BJ (cell line): ENCODE measurements around the gene DBN1. TPM values are rescaled to one million over a fixed set of nuclear protein-coding genes. Genes with fewer than 3 reads are reported as not detected.
A peak's percentile ranks its signal among the peaks of the same experiment; 100 is the strongest.

Source experiments
- CTCF ChIA-PET: fragments of 350-600 bp; formaldehyde crosslinking; extraction: SDS; loops from one replicate; lab custom pipeline; 2021; ENCODE audit warnings: antibody characterized with exemption, inconsistent platforms; lab: Yijun Ruan, JAX
- POLR2A ChIA-PET: fragments of 300-600 bp; sonication (Branson Sonifier 250); formaldehyde crosslinking; extraction: SDS; loops from one replicate; lab custom pipeline; 2021; ENCODE audit warnings: antibody characterized with exemption; lab: Charles Lee
- DNase-seq: peaks from one replicate; pipeline ENCODE4 v3.0.0-alpha.2; 2011; ENCODE audit warnings: low read depth
- H3K27me3 ChIP-seq: 2 replicates; pipeline ENCODE4 v1.6.0; 2011; ENCODE audit warnings: low read length; ENCODE audit not compliant: control insufficient read depth, insufficient read depth
- H3K36me3 ChIP-seq: 2 replicates; pipeline ENCODE4 v1.5.1; 2011; ENCODE audit warnings: low read length; ENCODE audit not compliant: control insufficient read depth, insufficient read depth
- H3K4me3 ChIP-seq: 2 replicates; pipeline ENCODE4 v1.5.1; 2011; ENCODE audit warnings: low read depth, mild to moderate bottlenecking, control low read depth, low read length
- CTCF ChIP-seq: IDR thresholded peaks from 2 replicates; pipeline ENCODE4 v1.5.1; 2011; ENCODE audit warnings: low read depth, mild to moderate bottlenecking, control low read depth, inconsistent platforms, low read length, moderate library complexity; ENCODE audit not compliant: insufficient read depth
- polyA plus RNA-seq: library from polyadenylated mRNA; depleted of rRNA; stranded (reverse); fragments of >200 nt; gene quantifications from 2 replicates; pipeline ENCODE4 v1.2.3, GENCODE V29; 2011

DBN1 gene
- polyA plus RNA-seq, 1 experiment, result 176 TPM

- Histone ChIP-seq H3K4me3 (no peak overlapping the region), H3K36me3 (no peaks in the 10 kb centered on the region), H3K27me3 (no peaks in the 10 kb centered on the region)
- no peak for DNase-seq
- ChIA-PET CTCF (interaction anchor here (0.6 to 18.6 kb wide), 7 partner anchors 12 to 337 kb away, joined by 3 to 352 read pairs (median 3); partner anchors contain the start of genes F12 and PFN3), POLR2A (no interaction called here)
- no peak for TF ChIP-seq CTCF
These were observed 24.0 kb downstream of the DBN1 start for GRCh38 chr5:177449140-177450061.

GRCh38 chr5:177448244-177448950 lies 25.0 kb downstream of the DBN1 start:
- no peaks in the 10 kb centered on the region for H3K27me3 ChIP-seq
- no peak for TF ChIP-seq CTCF
- POLR2A ChIA-PET, result interaction anchor here (0.6 kb wide), 1 partner anchor 23 kb away, joined by 3 read pairs; no protein-coding TSS in a partner anchor
- H3K4me3 ChIP-seq, result no peak overlapping the region
- DNase-seq, result no peak
- no peaks in the 10 kb centered on the region for H3K36me3 ChIP-seq
- CTCF ChIA-PET, result interaction anchor here (0.7 to 18.6 kb wide), 8 partner anchors 9 to 336 kb away, joined by 3 to 352 read pairs (median 3); partner anchors contain the start of genes F12 and PFN3

GRCh38 chr5:177447611-177448243 lies 25.7 kb downstream of the DBN1 start:
- H3K4me3 ChIP-seq, result peak overlapping the region; percentile 72
- ChIA-PET CTCF (interaction anchor here (0.6 to 18.6 kb wide), 10 partner anchors 7 to 335 kb away, joined by 3 to 352 read pairs (median 6); partner anchors contain the start of genes F12 and PFN3), POLR2A (interaction anchor here (0.6 to 1.0 kb wide), 2 partner anchors 21 to 22 kb away, joined by 3 read pairs; partner anchors contain the start of gene GRK6)
- TF ChIP-seq CTCF, result no peak
- DNase-seq, result no peak
- H3K36me3 ChIP-seq, result no peaks in the 10 kb centered on the region
- no peaks in the 10 kb centered on the region for H3K27me3 ChIP-seq

GRCh38 chr5:177447066-177447610 lies 26.3 kb downstream of the DBN1 start:
- no peaks in the 10 kb centered on the region for H3K27me3 ChIP-seq
- POLR2A ChIA-PET, result interaction anchor here (1.0 kb wide), 1 partner anchor 20 kb away, joined by 3 read pairs; the partner anchor contains the start of gene GRK6
- no peak for TF ChIP-seq CTCF
- DNase-seq, result no peak
- peaks cover 1% of the 10 kb centered on the region; the same call in 1 of the 2 replicates for H3K36me3 ChIP-seq
- peak overlapping the region; percentile 72 for H3K4me3 ChIP-seq
- CTCF ChIA-PET, result interaction anchor here (0.6 to 18.6 kb wide), 7 partner anchors 8 to 138 kb away, joined by 3 to 352 read pairs (median 9); partner anchors contain the start of genes F12 and PFN3
